ENCODE data around the gene NOC4L.
A peak's percentile ranks its signal among the peaks of the same experiment; 100 is the strongest.

The NOC4L gene

GRCh38 chr12:132166801-132167591 is 22.7 kb downstream of the NOC4L start:
- TF ChIP-seq FOXM1 (IDR thresholded peaks at IDR 0.05; ENCODE audit: borderline replicate concordance, low read depth) (no peak), TCF12 (IDR thresholded peaks at IDR 0.05; ENCODE audit: low read depth) (no peak), ZBTB7A (IDR thresholded peaks at IDR 0.05; ENCODE audit: low read depth) (no peak), YY1 (IDR thresholded peaks at IDR 0.05; ENCODE audit: low read depth) (no peak), TEAD4 (IDR thresholded peaks at IDR 0.05) (no peak), CEBPB (IDR thresholded peaks at IDR 0.05) (no peak), USF1 (IDR thresholded peaks at IDR 0.05) (no peak), NFIC (IDR thresholded peaks at IDR 0.05) (no peak), REST (IDR thresholded peaks at IDR 0.05; ENCODE audit: low read depth) (no peak), RAD21 (IDR thresholded peaks at IDR 0.05; ENCODE audit: low read depth) (no peak), MAX (IDR thresholded peaks at IDR 0.05) (no peak), CREB1 (IDR thresholded peaks at IDR 0.05; ENCODE audit: low read depth) (no peak), EP300 (IDR thresholded peaks at IDR 0.05; ENCODE audit: borderline replicate concordance) (no peak)

GRCh38 chr12:132167611-132168310 is 23.5 kb downstream of the NOC4L start:
- TF ChIP-seq MAX (IDR thresholded peaks at IDR 0.05) (peak; percentile 44; the same call in 1 of the 2 replicates), USF1 (IDR thresholded peaks at IDR 0.05) (peak; percentile 73), FOXM1 (IDR thresholded peaks at IDR 0.05; ENCODE audit: borderline replicate concordance, low read depth) (no peak)

GRCh38 chr12:132168311-132169031 is 24.2 kb downstream of the NOC4L start:
- TF ChIP-seq ZBTB7A (IDR thresholded peaks at IDR 0.05; ENCODE audit: low read depth) (no peak), RAD21 (IDR thresholded peaks at IDR 0.05; ENCODE audit: low read depth) (no peak), EP300 (IDR thresholded peaks at IDR 0.05; ENCODE audit: borderline replicate concordance) (no peak), TAF1 (IDR thresholded peaks at IDR 0.05; ENCODE audit: low read depth) (no peak), USF1 (IDR thresholded peaks at IDR 0.05) (no peak), TEAD4 (IDR thresholded peaks at IDR 0.05) (no peak), YY1 (IDR thresholded peaks at IDR 0.05; ENCODE audit: low read depth) (no peak), EGR1 (IDR thresholded peaks at IDR 0.05) (no peak), REST (IDR thresholded peaks at IDR 0.05; ENCODE audit: low read depth) (no peak), TCF12 (IDR thresholded peaks at IDR 0.05; ENCODE audit: low read depth) (no peak), FOXM1 (IDR thresholded peaks at IDR 0.05; ENCODE audit: borderline replicate concordance, low read depth) (no peak), CREB1 (IDR thresholded peaks at IDR 0.05; ENCODE audit: low read depth) (no peak)

- TF ChIP-seq USF1 (IDR thresholded peaks at IDR 0.05) (peak; percentile 33; the same call in 1 of the 2 replicates), RAD21 (IDR thresholded peaks at IDR 0.05; ENCODE audit: low read depth) (no peak)
These were observed 25.1 kb downstream of the NOC4L start for GRCh38 chr12:132169376-132169775.

Data from Ishikawa (cell line).